Osteocyte (in vitro differentiated cells): Measurements from ENCODE around the gene ANKRD33. TPM values are rescaled to one million over a fixed set of nuclear protein-coding genes. Genes with fewer than 3 reads are reported as not detected.

Experiments used
- DNase-seq: peaks from one replicate; pipeline ENCODE4 v3.0.0; 2021; ENCODE audit warnings: mixed read lengths; ENCODE audit not compliant: unreplicated experiment; ENCODE audit errors: extremely low spot score
- H3K27ac Mint-ChIP-seq: one replicate; pipeline ENCODE4 v1.8.0; 2021; ENCODE audit warnings: mild to moderate bottlenecking, mixed read lengths; ENCODE audit not compliant: unreplicated experiment
- H3K27me3 Mint-ChIP-seq: one replicate; pipeline ENCODE4 v1.8.0; 2021; ENCODE audit warnings: mixed read lengths; ENCODE audit not compliant: unreplicated experiment
- H3K36me3 Mint-ChIP-seq: one replicate; pipeline ENCODE4 v1.8.0; 2021; ENCODE audit warnings: mixed read lengths; ENCODE audit not compliant: unreplicated experiment
- H3K4me1 Mint-ChIP-seq: one replicate; pipeline ENCODE4 v1.8.0; 2021; ENCODE audit warnings: mixed read lengths; ENCODE audit not compliant: unreplicated experiment
- H3K4me3 Mint-ChIP-seq: one replicate; pipeline ENCODE4 v1.8.0; 2021; ENCODE audit warnings: mild to moderate bottlenecking, moderate library complexity, mixed read lengths; ENCODE audit not compliant: unreplicated experiment
- H3K9me3 Mint-ChIP-seq: one replicate; pipeline ENCODE4 v1.8.0; 2021; ENCODE audit warnings: mixed read lengths; ENCODE audit not compliant: unreplicated experiment
- total RNA-seq: library from RNA; stranded (reverse); gene quantifications from 2 replicates; pipeline ENCODE4 v1.2.1, GENCODE V29; 2021
- TF ChIP-seq, protein P1 (sequence below): fragments of 200-600 bp; sonication (generic); IDR thresholded peaks from 2 replicates; pipeline ENCODE4 v1.5.0; 2021; ENCODE audit warnings: antibody characterized with exemption, mild to moderate bottlenecking, moderate library complexity

Gene ANKRD33
- total RNA-seq, 1 donor from 2014 or later = not detected

GRCh38 chr12:51897181-51897580, 9.3 kb downstream of the ANKRD33 start:
- TF ChIP-seq, protein P1, sequence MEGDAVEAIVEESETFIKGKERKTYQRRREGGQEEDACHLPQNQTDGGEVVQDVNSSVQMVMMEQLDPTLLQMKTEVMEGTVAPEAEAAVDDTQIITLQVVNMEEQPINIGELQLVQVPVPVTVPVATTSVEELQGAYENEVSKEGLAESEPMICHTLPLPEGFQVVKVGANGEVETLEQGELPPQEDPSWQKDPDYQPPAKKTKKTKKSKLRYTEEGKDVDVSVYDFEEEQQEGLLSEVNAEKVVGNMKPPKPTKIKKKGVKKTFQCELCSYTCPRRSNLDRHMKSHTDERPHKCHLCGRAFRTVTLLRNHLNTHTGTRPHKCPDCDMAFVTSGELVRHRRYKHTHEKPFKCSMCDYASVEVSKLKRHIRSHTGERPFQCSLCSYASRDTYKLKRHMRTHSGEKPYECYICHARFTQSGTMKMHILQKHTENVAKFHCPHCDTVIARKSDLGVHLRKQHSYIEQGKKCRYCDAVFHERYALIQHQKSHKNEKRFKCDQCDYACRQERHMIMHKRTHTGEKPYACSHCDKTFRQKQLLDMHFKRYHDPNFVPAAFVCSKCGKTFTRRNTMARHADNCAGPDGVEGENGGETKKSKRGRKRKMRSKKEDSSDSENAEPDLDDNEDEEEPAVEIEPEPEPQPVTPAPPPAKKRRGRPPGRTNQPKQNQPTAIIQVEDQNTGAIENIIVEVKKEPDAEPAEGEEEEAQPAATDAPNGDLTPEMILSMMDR = no peak
- no peaks in the 10 kb centered on the region for H3K9me3 Mint-ChIP-seq
- no peak overlapping the region for H3K27ac Mint-ChIP-seq

DNA sequence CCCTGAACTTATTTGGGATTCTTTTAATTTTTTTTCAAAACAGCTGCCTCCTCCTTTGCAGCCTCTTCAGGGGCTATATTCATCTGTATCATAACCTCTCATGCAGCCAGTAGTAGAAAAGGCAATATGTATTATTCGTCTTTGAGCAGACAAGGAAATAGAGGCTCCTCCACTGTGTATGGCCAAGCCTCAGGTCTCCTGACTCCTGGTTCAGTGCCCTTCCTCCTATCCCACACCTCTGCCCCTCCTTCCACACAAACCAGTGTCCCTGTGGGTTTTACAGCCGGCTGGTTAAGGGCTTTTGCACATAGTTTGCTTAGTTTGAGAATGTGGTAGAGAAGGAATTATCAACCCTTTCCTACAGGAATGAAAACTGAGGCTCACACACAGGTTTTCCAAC, 10.6 kb downstream of the ANKRD33 start:
- Mint-ChIP-seq H3K27me3 (no peaks in the 10 kb centered on the region), H3K4me1 (peaks cover 11% of the 10 kb centered on the region), H3K9me3 (no peaks in the 10 kb centered on the region), H3K27ac (no peak overlapping the region), H3K36me3 (no peaks in the 10 kb centered on the region), H3K4me3 (no peak overlapping the region)
- DNase-seq = no peak
- TF ChIP-seq, protein P1 = no peak

More at GRCh38 chr12:51897181-51897580, 9.3 kb downstream of the ANKRD33 start:
- no peaks in the 10 kb centered on the region for H3K27me3 Mint-ChIP-seq
- no peak for DNase-seq
- H3K36me3 Mint-ChIP-seq = no peaks in the 10 kb centered on the region
- no peak overlapping the region for H3K4me3 Mint-ChIP-seq
- peaks cover 11% of the 10 kb centered on the region for H3K4me1 Mint-ChIP-seq

- H3K9me3 Mint-ChIP-seq = no peaks in the 10 kb centered on the region
- no peak overlapping the region for H3K4me3 Mint-ChIP-seq
- H3K27me3 Mint-ChIP-seq = no peaks in the 10 kb centered on the region
- no peaks in the 10 kb centered on the region for H3K36me3 Mint-ChIP-seq
- H3K27ac Mint-ChIP-seq = no peak overlapping the region
- no peak for DNase-seq
- H3K4me1 Mint-ChIP-seq = peaks cover 11% of the 10 kb centered on the region
- TF ChIP-seq, protein P1 = no peak
Observed at GRCh38 chr12:51898937-51899336, 11.0 kb downstream of the ANKRD33 start.

DNA sequence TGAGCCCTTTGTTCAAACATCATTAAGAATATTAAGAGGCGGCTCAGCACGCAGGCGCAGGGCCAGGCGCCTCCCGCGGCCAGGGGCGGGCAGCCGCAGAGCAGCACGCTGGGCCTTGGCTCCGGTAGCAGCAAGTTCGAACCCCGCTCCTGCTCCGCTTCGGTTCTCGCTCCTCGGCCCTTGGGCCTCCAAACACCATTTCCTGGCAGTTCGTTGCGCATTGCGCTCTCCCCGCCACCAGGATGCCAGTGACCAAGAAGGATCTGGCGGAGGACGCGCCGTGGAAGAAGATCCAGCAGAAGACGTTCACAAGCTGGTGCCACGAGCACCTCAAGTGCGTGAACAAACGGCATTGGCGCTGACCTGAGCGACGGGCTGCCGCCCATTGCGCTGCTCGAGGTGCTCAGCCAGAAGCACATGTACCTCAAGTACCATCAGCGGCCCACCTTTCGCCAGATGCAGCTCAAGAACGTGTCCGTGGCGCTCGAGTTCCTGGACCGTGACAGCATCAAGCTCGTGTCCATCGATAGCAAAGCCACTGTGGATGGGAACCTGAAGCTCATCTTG, 12.5 kb downstream of the ANKRD33 start:
- Mint-ChIP-seq H3K27me3 (no peaks in the 10 kb centered on the region), H3K27ac (no peak overlapping the region), H3K4me3 (no peak overlapping the region), H3K4me1 (peaks cover 9% of the 10 kb centered on the region), H3K36me3 (no peaks in the 10 kb centered on the region), H3K9me3 (no peaks in the 10 kb centered on the region)
- TF ChIP-seq, protein P1 = no peak
- DNase-seq = no peak

DNA sequence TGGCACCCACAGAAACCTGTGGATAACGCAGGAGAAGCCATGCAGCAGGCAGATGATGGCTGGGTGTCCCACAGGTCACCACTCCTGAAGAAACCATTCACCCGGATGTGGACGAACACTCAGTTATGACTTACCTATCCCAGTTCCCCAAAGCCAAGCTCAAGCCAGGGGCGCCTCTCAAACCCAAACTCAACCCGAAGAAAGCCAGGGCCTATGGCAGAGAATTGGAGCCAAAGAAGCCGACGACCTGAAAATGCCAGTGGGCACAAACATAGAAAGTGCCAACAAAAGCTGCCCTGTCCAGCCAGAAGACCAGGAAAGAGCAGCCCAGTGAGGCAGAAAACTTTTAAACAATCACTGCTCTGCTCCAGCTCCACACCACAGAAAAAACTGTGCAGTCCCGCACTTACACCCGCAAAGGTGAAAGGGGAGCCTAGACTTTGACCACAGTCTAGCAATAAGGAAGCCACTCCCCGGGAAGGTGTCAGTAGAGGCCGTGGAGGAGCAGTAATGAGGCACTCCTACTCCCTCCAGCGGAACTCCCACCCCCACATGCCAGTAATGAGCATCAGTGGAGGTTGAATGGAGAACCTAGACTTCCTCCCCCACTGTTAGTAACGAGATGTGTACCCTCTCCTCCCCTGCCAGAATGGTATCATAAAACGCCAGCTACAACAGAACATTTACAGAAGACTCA, 13.4 kb downstream of the ANKRD33 start:
- Mint-ChIP-seq H3K27ac (no peak overlapping the region), H3K27me3 (no peaks in the 10 kb centered on the region), H3K4me3 (no peak overlapping the region), H3K4me1 (peaks cover 9% of the 10 kb centered on the region), H3K36me3 (no peaks in the 10 kb centered on the region), H3K9me3 (no peaks in the 10 kb centered on the region)
- no peak for DNase-seq
- TF ChIP-seq, protein P1 = no peak
